Stimulated activated CD8-positive, alpha-beta memory T cell treated with anti-CD3 and anti-CD28 coated beads, Interleukin-7, amount 100 ng/mL, for 24 hours (primary cell): ENCODE results near the gene TRIP13.
"Not testable (repeated sequence)": the region's sequence is repeated elsewhere in the genome, so short reads cannot be mapped to it uniquely, and the experiment has no call there.

ENCODE experiments used
- DNase-seq: peaks from one replicate; pipeline ENCODE4 v3.0.0-alpha.2; 2020; ENCODE audit warnings: low read depth

The TRIP13 gene

GRCh38 chr5:921456-922435 is 29.1 kb downstream of the TRIP13 start:
- no peak for DNase-seq

- DNase-seq, result no peak
Observed at GRCh38 chr5:922436-923280, 30.0 kb downstream of the TRIP13 start.

GRCh38 chr5:923281-923873 is 30.7 kb downstream of the TRIP13 start:
- DNase-seq, result peak; percentile 45

- DNase-seq, result no peak
Observed at GRCh38 chr5:926417-927171, 33.9 kb downstream of the TRIP13 start.

GRCh38 chr5:927172-928015 is 34.7 kb downstream of the TRIP13 start:
- DNase-seq, result no peak

- DNase-seq, result not testable (repeated sequence)
Observed at GRCh38 chr5:929182-929581, 36.5 kb downstream of the TRIP13 start.

GRCh38 chr5:929596-929995 is 36.9 kb downstream of the TRIP13 start:
- DNase-seq, result no peak

- no peak for DNase-seq
Observed at GRCh38 chr5:930866-931265, 38.2 kb downstream of the TRIP13 start.

GRCh38 chr5:931570-932145 is 39.0 kb downstream of the TRIP13 start:
- no peak for DNase-seq

GRCh38 chr5:932151-932627 is 39.5 kb downstream of the TRIP13 start:
- no peak for DNase-seq

- DNase-seq, result no peak
Observed at GRCh38 chr5:932628-933250, 40.1 kb downstream of the TRIP13 start.

GRCh38 chr5:933251-933861 is 40.7 kb downstream of the TRIP13 start:
- no peak for DNase-seq

GRCh38 chr5:933951-934350 is 41.3 kb downstream of the TRIP13 start:
- DNase-seq, result not testable (repeated sequence)

GRCh38 chr5:934381-934967 is 41.8 kb downstream of the TRIP13 start:
- DNase-seq, result not testable (repeated sequence)

GRCh38 chr5:935510-936084 is 42.9 kb downstream of the TRIP13 start:
- no peak for DNase-seq

- DNase-seq, result no peak
Observed at GRCh38 chr5:936149-937144, 43.8 kb downstream of the TRIP13 start.
